ENCODE measurements around the gene SPHK1. TPM values are rescaled to one million over a fixed set of nuclear protein-coding genes. Genes with fewer than 3 reads are reported as not detected.

The SPHK1 gene
- total RNA-seq, 1 donor from 2014 or later, result 54.5 TPM

- TF ChIP-seq CTCF (conservative IDR thresholded peaks at IDR 0.05; ENCODE audit: low read depth, low read length), result no peak
- H3K4me3 ChIP-seq (ENCODE audit: low read depth, low read length), result no peak overlapping the region
- no peak for DNase-seq (ENCODE audit: low read depth)
Measured at GRCh38 chr17:76426853-76427252, 42.4 kb downstream of the SPHK1 start.

- DNase-seq (ENCODE audit: low read depth), result peak; percentile 59
- no peak for TF ChIP-seq CTCF (conservative IDR thresholded peaks at IDR 0.05; ENCODE audit: low read depth, low read length)
- no peak overlapping the region for H3K4me3 ChIP-seq (ENCODE audit: low read depth, low read length)
Measured at GRCh38 chr17:76427501-76428231, 43.3 kb downstream of the SPHK1 start.

GRCh38 chr17:76428511-76428910 lies 44.1 kb downstream of the SPHK1 start:
- no peak for DNase-seq (ENCODE audit: low read depth)
- TF ChIP-seq CTCF (conservative IDR thresholded peaks at IDR 0.05; ENCODE audit: low read depth, low read length), result no peak
- no peak overlapping the region for H3K4me3 ChIP-seq (ENCODE audit: low read depth, low read length)

GRCh38 chr17:76431509-76431908 lies 47.1 kb downstream of the SPHK1 start:
- no peak for TF ChIP-seq CTCF (conservative IDR thresholded peaks at IDR 0.05; ENCODE audit: low read depth, low read length)
- no peak overlapping the region for H3K4me3 ChIP-seq (ENCODE audit: low read depth, low read length)
- no peak for DNase-seq (ENCODE audit: low read depth)

- no peak for TF ChIP-seq CTCF (conservative IDR thresholded peaks at IDR 0.05; ENCODE audit: low read depth, low read length)
- H3K4me3 ChIP-seq (ENCODE audit: low read depth, low read length), result no peak overlapping the region
- DNase-seq (ENCODE audit: low read depth), result no peak
Measured at GRCh38 chr17:76432004-76432403, 47.6 kb downstream of the SPHK1 start.

- H3K4me3 ChIP-seq (ENCODE audit: low read depth, low read length), result no peak overlapping the region
- no peak for DNase-seq (ENCODE audit: low read depth)
- TF ChIP-seq CTCF (conservative IDR thresholded peaks at IDR 0.05; ENCODE audit: low read depth, low read length), result peak; percentile 60
Measured at GRCh38 chr17:76432712-76433336, 48.4 kb downstream of the SPHK1 start.

GRCh38 chr17:76433693-76434092 lies 49.3 kb downstream of the SPHK1 start:
- no peak for DNase-seq (ENCODE audit: low read depth)
- no peak overlapping the region for H3K4me3 ChIP-seq (ENCODE audit: low read depth, low read length)
- no peak for TF ChIP-seq CTCF (conservative IDR thresholded peaks at IDR 0.05; ENCODE audit: low read depth, low read length)

Measured in epithelial cell of proximal tubule (primary cell).